MG63 (cell line): ENCODE measurements around the gene ASH1L. TPM values are rescaled to one million over a fixed set of nuclear protein-coding genes. Genes with fewer than 3 reads are reported as not detected.
"Not testable (repeated sequence)": the region's sequence is repeated elsewhere in the genome, so short reads cannot be mapped to it uniquely, and the experiment has no call there.

ENCODE experiments used
- DNase-seq: peaks from one replicate; pipeline ENCODE4 v3.0.0-alpha.2; 2020
- H3K27me3 ChIP-seq: fragments of 250-450 bp; sonication (Bioruptor Pico); 2 replicates; pipeline ENCODE4 v1.5.1; 2020; ENCODE audit warnings: mild to moderate bottlenecking, moderate library complexity
- H3K36me3 ChIP-seq: fragments of 250-450 bp; sonication (Bioruptor Pico); 2 replicates; pipeline ENCODE4 v1.5.1; 2020; ENCODE audit warnings: mild to moderate bottlenecking, moderate library complexity
- H3K4me3 ChIP-seq: fragments of 250-450 bp; sonication (Bioruptor Pico); 2 replicates; pipeline ENCODE4 v1.5.1; 2020; ENCODE audit warnings: mild to moderate bottlenecking, moderate library complexity
- H3K9me3 ChIP-seq: fragments of 250-450 bp; sonication (Bioruptor Pico); 2 replicates; pipeline ENCODE4 v1.5.1; 2020; ENCODE audit warnings: mild to moderate bottlenecking, moderate library complexity
- total RNA-seq: library from RNA; depleted of rRNA; stranded (reverse); fragments of >200 nt; shearing (Covaris generic); gene quantifications from 2 replicates; pipeline ENCODE4 v1.2.3, GENCODE V29; 2014; ENCODE audit warnings: low replicate concordance

ASH1L gene
- total RNA-seq, 1 experiment from 2014 or later = 15.6 TPM

DNA sequence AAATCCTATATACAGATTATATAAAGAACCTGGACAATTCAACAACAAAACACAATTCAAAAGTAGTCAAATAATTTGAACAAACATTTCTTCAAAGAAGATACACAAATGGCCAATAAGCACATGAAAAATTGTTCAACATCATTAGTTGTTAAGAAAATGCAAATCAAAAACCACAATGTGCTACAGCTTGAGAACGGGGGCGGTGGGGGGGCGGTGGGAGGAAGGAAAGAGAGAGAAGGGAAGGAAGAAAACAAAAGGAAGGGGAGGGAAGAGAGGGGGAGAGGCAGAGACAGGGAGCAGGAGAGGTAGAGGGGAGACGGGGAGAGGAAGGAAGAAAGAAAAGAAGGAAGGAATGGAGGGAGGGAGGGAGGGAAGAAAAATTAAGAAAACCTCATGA is 44.1 kb downstream of the ASH1L start:
- no peak overlapping the region for H3K4me3 ChIP-seq
- no peaks in the 10 kb centered on the region for H3K9me3 ChIP-seq
- DNase-seq = no peak
- H3K27me3 ChIP-seq = no peaks in the 10 kb centered on the region
- peaks cover 30% of the 10 kb centered on the region for H3K36me3 ChIP-seq

DNA sequence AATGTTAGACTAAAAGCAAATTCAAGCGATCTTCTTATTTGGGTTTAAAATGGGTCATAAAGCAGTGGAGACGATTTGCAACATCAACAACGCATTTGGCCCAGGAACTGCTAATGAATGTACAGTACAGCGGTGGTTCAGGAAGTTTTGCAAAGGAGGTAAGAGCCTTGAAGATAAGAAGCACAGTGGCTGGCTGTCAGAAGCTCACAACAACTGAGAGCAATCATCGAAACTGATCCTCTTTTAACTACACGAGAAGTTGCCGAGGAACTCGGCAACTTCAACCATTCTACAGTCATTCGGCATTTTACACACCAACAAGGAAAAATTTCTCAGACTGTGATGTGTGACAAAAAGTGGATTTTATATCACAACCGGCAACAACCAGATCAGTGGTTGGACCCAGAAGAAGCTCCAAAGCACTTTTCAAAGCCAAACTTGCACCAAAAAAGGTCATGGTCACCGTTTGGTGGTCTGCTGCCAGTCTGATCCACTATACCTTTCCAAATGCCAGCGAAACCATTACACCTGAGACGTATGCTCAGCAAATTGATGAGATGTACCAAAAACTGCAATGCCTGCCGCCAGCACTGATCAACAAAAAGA is 47.9 kb downstream of the ASH1L start:
- DNase-seq = no peak

DNA sequence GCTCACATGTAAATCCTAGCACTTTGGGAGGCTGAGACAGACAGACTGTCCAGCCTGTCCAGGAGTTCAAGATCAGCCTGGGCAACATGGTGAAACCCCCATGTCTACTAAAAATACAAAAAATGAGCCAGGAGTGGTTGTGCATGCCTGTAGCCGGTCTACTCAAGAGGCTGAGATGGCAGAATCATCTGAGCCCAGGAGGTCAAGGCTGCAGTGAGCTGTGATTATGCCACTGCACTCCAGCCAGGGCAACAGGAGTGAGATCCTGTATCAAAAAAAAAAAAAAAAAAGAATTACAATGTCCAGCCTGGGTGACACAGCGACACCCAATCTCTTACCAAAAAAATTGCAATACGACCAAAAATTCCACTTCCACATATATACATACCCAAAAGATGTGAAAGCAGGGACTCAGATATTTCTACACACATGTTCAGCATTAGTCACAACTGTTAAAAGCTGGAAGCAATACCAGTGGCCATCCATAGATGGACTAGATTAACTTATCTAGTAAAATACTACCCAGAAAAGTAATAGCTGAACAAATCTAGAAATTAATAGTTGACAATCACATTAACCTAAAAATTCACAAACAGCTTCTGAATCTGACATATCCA is 49.2 kb downstream of the ASH1L start:
- H3K4me3 ChIP-seq = no peak overlapping the region
- no peak for DNase-seq
- peaks cover 24% of the 10 kb centered on the region for H3K36me3 ChIP-seq
- H3K9me3 ChIP-seq = no peaks in the 10 kb centered on the region
- no peaks in the 10 kb centered on the region for H3K27me3 ChIP-seq

More for the DNA sequence above, 47.9 kb downstream of the ASH1L start:
- Histone ChIP-seq H3K4me3 (no peak overlapping the region), H3K27me3 (no peaks in the 10 kb centered on the region), H3K36me3 (peaks cover 33% of the 10 kb centered on the region), H3K9me3 (no peaks in the 10 kb centered on the region)

DNA sequence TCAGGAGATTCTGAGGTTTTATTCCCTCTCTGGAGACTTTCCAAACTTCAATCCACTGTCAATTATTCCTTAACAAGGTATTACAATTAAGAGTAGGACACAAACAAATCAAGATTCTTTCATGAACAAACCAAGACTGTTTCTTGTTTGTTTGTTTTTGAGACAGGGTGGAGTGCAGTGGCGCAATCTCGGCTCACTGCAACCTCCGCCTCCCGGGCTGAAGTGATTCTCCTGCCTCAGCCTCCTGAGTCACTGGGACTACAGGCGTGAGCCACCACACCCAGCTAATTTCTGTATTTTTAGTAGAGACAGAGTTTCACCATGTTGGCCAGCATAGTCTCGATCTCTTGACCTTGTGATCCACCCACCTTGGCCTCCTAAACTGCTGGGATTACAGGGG is 51.2 kb downstream of the ASH1L start:
- not testable (repeated sequence) for H3K27me3 ChIP-seq, H3K9me3 ChIP-seq, DNase-seq, H3K4me3 ChIP-seq
- peaks cover 15% of the 10 kb centered on the region for H3K36me3 ChIP-seq

DNA sequence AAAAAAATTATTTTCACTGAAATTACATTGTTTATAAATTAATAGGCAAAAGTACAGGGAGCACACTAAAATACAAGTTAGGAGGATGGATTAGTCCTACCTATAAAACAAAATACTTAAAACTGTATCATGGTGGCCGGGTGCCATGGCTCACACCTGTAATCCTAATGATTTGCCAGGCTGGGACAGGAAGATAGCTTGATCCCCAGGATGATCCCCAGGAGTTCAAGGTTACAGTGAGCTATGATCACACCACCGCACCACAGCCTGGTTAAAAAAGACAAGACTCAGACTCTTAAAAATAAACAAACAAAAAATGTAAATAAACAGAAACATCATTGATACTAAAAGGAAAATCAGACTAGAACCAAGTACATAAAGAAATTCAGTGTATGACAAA is 53.5 kb downstream of the ASH1L start:
- Histone ChIP-seq H3K9me3 (no peaks in the 10 kb centered on the region), H3K4me3 (no peak overlapping the region), H3K36me3 (peaks cover 15% of the 10 kb centered on the region), H3K27me3 (no peaks in the 10 kb centered on the region)
- no peak for DNase-seq

DNA sequence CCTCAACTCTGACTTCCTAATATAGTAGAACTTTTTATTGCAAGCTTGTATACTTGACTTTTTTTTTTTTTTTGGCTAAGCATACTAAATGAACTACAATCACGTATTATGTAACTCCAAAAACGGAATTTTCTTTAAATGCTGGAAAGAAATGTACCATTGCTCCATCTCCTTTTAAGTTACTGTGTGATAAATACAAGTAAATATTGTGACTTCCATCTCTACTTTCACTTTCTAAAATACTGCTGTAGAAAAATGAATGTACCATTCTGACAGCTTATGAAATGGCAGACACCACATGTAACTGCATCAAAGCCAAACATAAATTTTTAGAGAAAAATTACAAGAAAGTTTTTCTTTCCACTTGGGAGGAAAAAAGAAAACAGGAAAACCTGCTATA is 54.7 kb downstream of the ASH1L start:
- Histone ChIP-seq H3K9me3 (no peaks in the 10 kb centered on the region), H3K36me3 (peaks cover 15% of the 10 kb centered on the region), H3K27me3 (no peaks in the 10 kb centered on the region), H3K4me3 (no peak overlapping the region)
- DNase-seq = no peak

DNA sequence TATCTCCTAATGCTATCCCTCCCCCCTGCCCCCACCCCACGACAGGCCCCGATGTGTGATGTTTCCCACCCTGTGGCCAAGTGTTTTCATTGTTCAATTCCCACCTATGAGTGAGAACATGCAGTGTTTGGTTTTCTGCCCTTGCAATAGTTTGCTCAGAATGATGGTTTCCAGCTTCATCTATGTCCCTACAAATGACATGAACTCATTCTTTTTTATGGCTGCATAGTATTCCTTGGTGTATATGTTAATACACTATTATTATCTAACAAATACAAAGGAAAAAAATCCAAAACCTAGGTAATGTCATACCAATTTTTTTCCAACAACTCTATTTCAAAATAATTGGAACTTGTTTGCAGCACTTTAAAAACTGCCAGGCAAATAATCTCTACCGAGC is 56.6 kb downstream of the ASH1L start:
- H3K36me3 ChIP-seq, DNase-seq, H3K4me3 ChIP-seq, H3K9me3 ChIP-seq, H3K27me3 ChIP-seq: not testable (repeated sequence)

DNA sequence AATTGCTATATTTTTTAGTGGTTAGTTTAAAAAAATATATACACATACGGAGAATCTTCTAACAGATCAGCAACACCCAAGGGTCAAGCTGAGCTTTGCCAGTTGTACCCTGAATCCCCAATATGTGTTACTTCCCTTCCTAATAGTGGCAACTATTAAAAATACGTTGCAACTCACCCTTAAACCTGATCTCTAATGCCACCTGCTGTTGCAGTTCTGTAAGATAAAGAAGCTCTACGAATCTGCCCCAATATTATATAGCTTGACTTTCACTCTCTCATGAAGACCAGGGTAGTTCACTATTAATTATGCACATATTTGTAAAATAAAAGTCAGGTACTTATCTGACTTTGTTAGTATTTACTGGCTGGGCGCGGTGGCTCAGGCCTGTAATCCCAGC is 58.4 kb downstream of the ASH1L start:
- Histone ChIP-seq H3K27me3 (no peaks in the 10 kb centered on the region), H3K36me3 (peaks cover 5% of the 10 kb centered on the region; the same call in 1 of the 2 replicates), H3K4me3 (no peak overlapping the region), H3K9me3 (no peaks in the 10 kb centered on the region)
- no peak for DNase-seq

DNA sequence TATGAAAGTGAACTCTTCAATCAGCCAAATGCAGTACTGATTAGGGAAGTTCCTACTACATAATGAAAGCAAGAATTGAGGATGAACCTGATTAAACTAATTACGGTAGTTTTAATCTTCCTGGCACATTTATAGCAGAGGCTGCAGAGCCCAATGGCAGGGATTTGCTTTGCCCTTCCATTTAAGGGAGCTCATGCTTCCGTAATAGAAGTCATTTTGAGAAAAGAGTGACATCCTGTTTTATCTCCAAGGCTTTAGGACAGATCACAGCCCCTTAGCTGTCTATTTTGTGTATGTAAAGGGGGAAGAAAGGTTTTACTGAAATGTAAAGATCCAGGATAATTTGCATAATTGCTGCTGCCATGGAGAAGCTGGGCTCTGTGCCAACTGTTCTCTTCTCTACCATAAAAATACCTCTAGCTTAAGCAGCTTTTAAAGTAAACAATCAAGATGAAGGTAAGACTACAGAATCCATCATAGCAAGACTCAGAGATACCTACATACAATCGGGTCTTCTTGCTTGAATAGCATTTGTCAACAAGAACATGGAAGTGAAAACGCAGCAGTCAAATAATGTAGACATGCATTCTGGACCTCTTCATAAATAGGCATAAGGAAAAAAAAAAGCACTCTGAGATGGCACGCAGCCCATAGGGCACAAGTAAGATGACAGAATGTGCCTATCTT is 62.5 kb downstream of the ASH1L start:
- no peaks in the 10 kb centered on the region for H3K36me3 ChIP-seq

DNA sequence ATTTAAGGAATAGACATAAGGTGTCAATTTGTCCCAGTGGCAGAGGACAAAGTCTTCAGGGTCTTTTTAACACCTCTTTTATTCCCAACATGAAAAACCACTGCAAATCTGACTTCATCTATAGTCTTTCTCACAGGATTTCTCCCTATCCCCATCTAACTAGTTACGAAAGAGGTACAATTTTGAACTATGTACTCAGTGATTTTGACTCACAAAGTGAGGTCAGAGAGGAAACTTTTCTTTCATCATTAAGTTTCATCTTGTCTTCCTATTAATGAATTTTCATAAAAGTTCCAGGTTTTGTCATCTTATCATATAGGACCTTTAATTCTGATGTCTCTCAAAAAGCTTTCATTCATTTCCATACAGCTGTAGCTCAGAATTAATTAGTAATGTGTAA is 63.3 kb downstream of the ASH1L start:
- Histone ChIP-seq H3K27me3 (no peaks in the 10 kb centered on the region), H3K9me3 (no peaks in the 10 kb centered on the region), H3K36me3 (no peaks in the 10 kb centered on the region), H3K4me3 (no peak overlapping the region)
- no peak for DNase-seq

More for the DNA sequence above, 62.5 kb downstream of the ASH1L start:
- DNase-seq = no peak
- H3K27me3 ChIP-seq = no peaks in the 10 kb centered on the region
- no peak overlapping the region for H3K4me3 ChIP-seq
- no peaks in the 10 kb centered on the region for H3K9me3 ChIP-seq

DNA sequence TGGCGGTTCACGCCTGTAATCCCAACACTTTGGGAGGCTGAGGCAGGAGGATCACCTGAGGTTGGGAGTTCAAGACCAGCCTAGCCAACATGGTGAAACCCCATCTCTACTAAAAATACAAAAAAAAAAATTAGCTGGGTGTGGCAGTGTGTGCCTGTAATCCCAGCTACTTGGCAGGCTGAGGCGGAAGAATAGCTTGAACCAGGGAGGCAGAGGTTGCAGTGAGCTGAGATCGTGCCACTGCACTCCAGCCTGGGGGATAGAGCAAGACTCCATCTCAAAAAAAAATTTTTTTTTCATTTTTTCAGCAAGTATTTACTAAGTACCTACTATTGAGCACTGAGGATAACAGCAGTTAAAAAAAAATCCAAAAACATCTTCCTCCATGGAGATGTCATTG is 69.0 kb downstream of the ASH1L start:
- not testable (repeated sequence) for DNase-seq, H3K36me3 ChIP-seq, H3K27me3 ChIP-seq, H3K9me3 ChIP-seq, H3K4me3 ChIP-seq

DNA sequence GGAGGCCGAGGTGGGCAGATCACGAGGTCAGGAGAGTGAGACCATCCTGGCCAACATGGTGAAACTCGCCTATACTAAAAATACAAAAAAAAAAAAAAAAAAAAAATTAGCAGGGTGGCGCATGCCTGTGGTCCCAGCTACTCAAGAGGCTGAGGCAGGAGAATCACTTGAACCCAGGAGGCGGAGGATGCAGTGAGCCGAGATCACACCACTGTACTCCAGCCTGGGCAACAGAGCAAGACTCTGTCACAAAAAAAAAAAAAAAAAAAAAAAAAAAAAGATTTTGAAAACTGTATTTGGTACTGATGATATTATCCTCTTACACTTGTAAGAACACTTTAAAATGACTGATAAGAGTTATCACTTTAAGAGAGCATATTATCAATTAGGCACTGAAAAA is 74.2 kb downstream of the ASH1L start:
- H3K4me3 ChIP-seq, H3K9me3 ChIP-seq, H3K27me3 ChIP-seq, H3K36me3 ChIP-seq, DNase-seq: not testable (repeated sequence)

DNA sequence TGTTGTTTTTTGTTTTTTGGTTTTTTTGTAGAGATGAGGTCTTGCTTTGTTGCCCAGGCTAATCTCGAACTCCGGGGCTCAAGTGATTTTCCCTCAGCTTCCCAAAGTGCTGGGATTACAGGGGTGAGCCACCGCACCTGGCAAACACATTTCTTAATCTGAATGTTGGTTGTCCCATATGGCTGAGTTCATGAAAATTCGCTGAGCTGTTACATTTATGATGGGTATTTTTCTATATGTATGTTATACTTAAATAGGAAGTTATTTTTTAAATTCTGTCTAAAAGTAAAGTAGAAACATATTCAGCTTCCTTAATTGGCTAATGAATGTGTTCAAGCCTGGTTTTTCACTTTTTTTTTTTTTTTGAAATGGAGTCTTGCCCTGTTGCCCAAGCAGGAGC is 75.1 kb downstream of the ASH1L start:
- H3K9me3 ChIP-seq = no peaks in the 10 kb centered on the region
- no peak overlapping the region for H3K4me3 ChIP-seq
- H3K36me3 ChIP-seq = peaks cover 8% of the 10 kb centered on the region
- no peak for DNase-seq
- H3K27me3 ChIP-seq = no peaks in the 10 kb centered on the region

DNA sequence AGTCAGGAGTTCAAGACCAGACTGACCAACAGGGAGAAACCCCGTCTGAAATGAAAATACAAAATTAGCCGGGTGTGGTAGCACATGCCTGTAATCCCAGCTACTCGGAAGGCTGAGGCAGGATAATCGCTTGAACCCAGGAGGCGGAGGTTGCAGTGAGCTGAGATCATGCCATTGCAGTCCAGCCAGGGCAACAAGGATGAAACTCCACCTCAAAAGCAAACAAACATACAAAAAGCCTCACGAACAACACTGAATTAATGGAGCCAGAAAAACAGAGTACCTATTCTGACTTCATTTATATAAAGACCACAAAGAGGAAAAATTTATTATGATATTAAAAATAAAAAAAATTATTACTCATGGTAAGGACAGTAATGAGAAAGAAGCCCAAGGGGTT is 75.7 kb downstream of the ASH1L start:
- H3K36me3 ChIP-seq = peaks cover 14% of the 10 kb centered on the region
- not testable (repeated sequence) for H3K4me3 ChIP-seq, DNase-seq, H3K27me3 ChIP-seq, H3K9me3 ChIP-seq

DNA sequence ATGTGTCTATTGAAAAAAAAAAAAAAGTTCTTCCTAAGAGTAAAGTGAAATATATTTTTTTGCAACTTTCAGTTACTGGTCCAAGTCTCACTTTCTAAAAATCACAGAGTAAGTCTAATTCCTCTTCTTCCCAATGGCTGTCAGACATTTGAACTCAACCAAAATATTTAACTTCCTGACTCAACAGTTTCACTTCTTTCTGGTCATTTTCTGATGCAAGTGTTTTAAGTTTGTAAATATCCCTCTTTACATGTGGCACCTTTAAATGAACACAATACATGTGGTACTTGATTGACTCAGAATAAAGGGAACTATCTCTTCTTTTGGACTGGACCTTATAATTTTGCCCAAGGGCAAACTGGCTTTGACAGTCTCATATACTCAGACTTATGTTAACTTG is 76.7 kb downstream of the ASH1L start:
- DNase-seq = no peak
- Histone ChIP-seq H3K9me3 (no peaks in the 10 kb centered on the region), H3K27me3 (no peaks in the 10 kb centered on the region), H3K36me3 (peaks cover 24% of the 10 kb centered on the region), H3K4me3 (no peak overlapping the region)

DNA sequence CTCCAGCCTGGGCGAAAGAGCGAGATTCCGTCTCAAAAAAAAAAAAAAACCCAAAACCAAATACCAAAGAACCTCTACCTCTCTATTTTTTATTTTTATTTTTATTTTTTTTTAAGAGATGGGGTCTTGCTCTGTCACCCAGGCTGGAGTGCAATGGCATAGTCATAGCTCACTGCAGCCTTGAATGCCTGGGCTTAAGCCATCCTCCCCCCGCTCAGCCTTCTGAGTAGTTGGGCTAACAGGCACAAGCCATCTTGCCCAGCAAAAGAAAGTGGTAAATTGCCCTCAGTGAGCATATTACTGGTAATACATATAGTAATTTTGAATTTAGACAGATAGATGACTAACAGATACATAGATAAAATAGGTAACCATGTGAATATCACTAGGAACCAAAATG is 77.4 kb downstream of the ASH1L start:
- Histone ChIP-seq H3K36me3 (peaks cover 31% of the 10 kb centered on the region), H3K27me3 (no peaks in the 10 kb centered on the region), H3K4me3 (no peak overlapping the region), H3K9me3 (no peaks in the 10 kb centered on the region)
- DNase-seq = no peak

DNA sequence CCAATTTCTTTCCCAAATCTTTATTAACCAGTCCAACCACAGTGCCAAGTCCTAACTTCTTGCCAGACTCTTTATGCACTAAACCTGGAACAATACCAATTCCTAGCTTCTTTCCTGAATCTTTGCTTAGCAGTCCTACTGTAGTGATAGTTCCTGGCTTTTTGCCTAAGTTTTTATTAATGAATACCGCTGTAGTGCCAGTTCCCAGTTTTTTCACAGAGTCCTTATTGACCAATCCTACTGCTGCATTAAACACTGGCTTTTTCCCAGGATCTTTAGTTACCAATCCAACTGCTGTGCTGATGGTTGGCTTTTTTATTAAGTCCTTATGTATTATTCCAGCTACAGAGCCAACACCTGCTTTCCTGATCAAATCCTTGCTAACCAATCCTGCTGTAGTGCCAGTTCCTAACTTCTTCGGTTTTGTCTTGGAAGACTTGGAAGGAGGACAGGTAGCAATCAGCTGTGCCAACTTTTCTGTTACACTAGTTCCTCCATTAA is 80.8 kb downstream of the ASH1L start:
- Histone ChIP-seq H3K36me3 (peaks cover 47% of the 10 kb centered on the region), H3K4me3 (no peak overlapping the region), H3K27me3 (no peaks in the 10 kb centered on the region), H3K9me3 (no peaks in the 10 kb centered on the region)
- no peak for DNase-seq

DNA sequence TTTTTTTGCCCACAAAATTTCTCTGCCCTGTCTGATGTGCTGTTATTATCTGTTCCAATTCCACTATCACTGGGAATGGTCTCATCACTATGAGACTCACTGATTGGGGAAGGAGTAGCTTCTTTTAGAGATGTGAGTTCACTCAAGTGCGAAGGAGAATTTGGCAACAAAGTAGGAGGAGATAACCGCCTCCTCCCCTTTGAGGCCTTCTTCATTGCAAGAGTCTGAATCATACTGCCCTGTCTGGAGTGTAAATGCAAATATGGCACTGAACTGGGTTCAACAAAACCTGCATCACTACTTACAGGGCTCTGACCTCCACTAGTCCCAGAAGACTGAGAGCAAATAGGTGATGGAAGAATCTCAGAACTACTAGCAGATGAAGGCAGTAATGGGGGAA is 83.4 kb downstream of the ASH1L start:
- Histone ChIP-seq H3K27me3 (no peaks in the 10 kb centered on the region), H3K4me3 (no peak overlapping the region), H3K36me3 (peaks cover 54% of the 10 kb centered on the region), H3K9me3 (no peaks in the 10 kb centered on the region)
- DNase-seq = peak; percentile 29
